CD4-positive, alpha-beta T cell (primary cell): ENCODE results near the gene VGLL3. TPM values are rescaled to one million over a fixed set of nuclear protein-coding genes. Genes with fewer than 3 reads are reported as not detected.

Experiments
- ATAC-seq: fragments of 200-7000 bp; cut with Tn5 transposase; one replicate; pipeline ENCODE4 v1.10.0; 2022; ENCODE audit warnings: mild to moderate bottlenecking; ENCODE audit not compliant: poor library complexity
- CTCF ChIA-PET: fragments of 350-600 bp; sonication (Branson Sonifier 250); formaldehyde crosslinking; loops from one replicate; lab custom pipeline; 2021; ENCODE audit warnings: antibody characterized with exemption, inconsistent platforms; lab: Charles Lee
- POLR2A ChIA-PET: fragments of 350-600 bp; sonication (Branson Sonifier 250); formaldehyde crosslinking; loops from one replicate; lab custom pipeline; 2021; ENCODE audit warnings: antibody characterized with exemption, inconsistent platforms; lab: Charles Lee
- DNase-seq, 14 experiments: peaks; one replicate each; pipeline ENCODE4 v3.0.0-alpha.2; 2013 to 2020; ENCODE audit warnings: mixed read lengths in 2 of 14
- H3K27ac ChIP-seq, 2 donors: one replicate each; pipeline versions ENCODE4 v1.5.1 to v1.7.0; 2013; ENCODE audit warnings: low read length in 2 of 2, low read depth in 1 of 2, mild to moderate bottlenecking in 1 of 2
- H3K27me3 ChIP-seq, 2 experiments: 1 replicate in 1 of 2; 2 replicates in 1 of 2; pipeline versions ENCODE4 v1.6.1 to v1.7.0; 2013; ENCODE audit warnings: low read length in 2 of 2, control low read depth in 1 of 2, mild to moderate bottlenecking in 1 of 2, moderate library complexity in 1 of 2; ENCODE audit not compliant: insufficient read depth in 2 of 2, control insufficient read depth in 1 of 2
- H3K36me3 ChIP-seq: one replicate; pipeline ENCODE4 v1.6.1; 2013; ENCODE audit warnings: low read length, control low read depth; ENCODE audit not compliant: insufficient read depth
- H3K4me1 ChIP-seq: one replicate; pipeline ENCODE4 v1.6.1; 2013; ENCODE audit warnings: low read length, control low read depth; ENCODE audit not compliant: insufficient read depth
- H3K4me3 ChIP-seq: one replicate; pipeline ENCODE4 v1.5.1; 2013; ENCODE audit warnings: mild to moderate bottlenecking, low read length, moderate library complexity
- H3K9me3 ChIP-seq, 2 experiments: 1 replicate in 1 of 2; 2 replicates in 1 of 2; pipeline versions ENCODE4 v1.6.1 to v1.7.0; 2013; ENCODE audit warnings: low read length in 2 of 2, mild to moderate bottlenecking in 2 of 2, control low read depth in 1 of 2, moderate library complexity in 1 of 2; ENCODE audit not compliant: control insufficient read depth in 1 of 2, insufficient read depth in 1 of 2
- H3K27ac Mint-ChIP-seq: one replicate; pipeline ENCODE4 v1.8.0; 2020; ENCODE audit warnings: mixed read lengths
- H3K27me3 Mint-ChIP-seq: one replicate; pipeline ENCODE4 v1.8.0; 2021; ENCODE audit warnings: mixed read lengths
- H3K36me3 Mint-ChIP-seq: one replicate; pipeline ENCODE4 v1.8.0; 2021; ENCODE audit warnings: low read depth, mixed read lengths
- H3K4me1 Mint-ChIP-seq: one replicate; pipeline ENCODE4 v1.8.0; 2021; ENCODE audit warnings: low read depth, mixed read lengths
- H3K4me3 Mint-ChIP-seq: one replicate; pipeline ENCODE4 v1.8.0; 2020; ENCODE audit warnings: mild to moderate bottlenecking, mixed read lengths
- H3K9me3 Mint-ChIP-seq: one replicate; pipeline ENCODE4 v1.8.0; 2020; ENCODE audit warnings: mixed read lengths
- intact Hi-C, 2 experiments: fragments of 100-400 bp; cut with DNase I in 1 of 2; cut with micrococcal nuclease in 1 of 2; formaldehyde crosslinking; loops; one replicate each; pipeline versions ENCODE4 v1.15.1 to v1.9.0; 2023 to 2025; cut with DNase I, micrococcal nuclease
- total RNA-seq, 174 experiments: library from RNA in 2 of 174; stranded (reverse) in 2 of 174; gene quantifications; one replicate each; pipeline ENCODE4 v1.2.3 and lab custom pipeline; 2021 to 2026
- TF ChIP-seq, protein P1 (sequence below): fragments of 200-600 bp; IDR thresholded peaks from one replicate; pipeline ENCODE4 v1.8.0; 2022; ENCODE audit warnings: antibody characterized with exemption, mild to moderate bottlenecking

VGLL3 gene
- total RNA-seq, 2 experiments from 2014 or later: not detected

- Mint-ChIP-seq H3K36me3 (no peaks in the 10 kb centered on the region), H3K4me3 (no peak overlapping the region), H3K4me1 (peaks cover 5% of the 10 kb centered on the region), H3K27me3 (peaks cover 44% of the 10 kb centered on the region), H3K9me3 (no peaks in the 10 kb centered on the region), H3K27ac (no peak overlapping the region)
- no peaks in the 10 kb centered on the region for H3K36me3 ChIP-seq
- DNase-seq (no peak), ATAC-seq (no peak)
- H3K27ac ChIP-seq: no peak overlapping the region
- POLR2A ChIA-PET: no interaction called here
- H3K4me3 ChIP-seq: no peak overlapping the region
- peaks cover 6 to 22% of the 10 kb centered on the region in 2 experiments for H3K27me3 ChIP-seq
- peaks cover 0 to 12% of the 10 kb centered on the region in 2 experiments for H3K9me3 ChIP-seq
- TF ChIP-seq, protein P1, sequence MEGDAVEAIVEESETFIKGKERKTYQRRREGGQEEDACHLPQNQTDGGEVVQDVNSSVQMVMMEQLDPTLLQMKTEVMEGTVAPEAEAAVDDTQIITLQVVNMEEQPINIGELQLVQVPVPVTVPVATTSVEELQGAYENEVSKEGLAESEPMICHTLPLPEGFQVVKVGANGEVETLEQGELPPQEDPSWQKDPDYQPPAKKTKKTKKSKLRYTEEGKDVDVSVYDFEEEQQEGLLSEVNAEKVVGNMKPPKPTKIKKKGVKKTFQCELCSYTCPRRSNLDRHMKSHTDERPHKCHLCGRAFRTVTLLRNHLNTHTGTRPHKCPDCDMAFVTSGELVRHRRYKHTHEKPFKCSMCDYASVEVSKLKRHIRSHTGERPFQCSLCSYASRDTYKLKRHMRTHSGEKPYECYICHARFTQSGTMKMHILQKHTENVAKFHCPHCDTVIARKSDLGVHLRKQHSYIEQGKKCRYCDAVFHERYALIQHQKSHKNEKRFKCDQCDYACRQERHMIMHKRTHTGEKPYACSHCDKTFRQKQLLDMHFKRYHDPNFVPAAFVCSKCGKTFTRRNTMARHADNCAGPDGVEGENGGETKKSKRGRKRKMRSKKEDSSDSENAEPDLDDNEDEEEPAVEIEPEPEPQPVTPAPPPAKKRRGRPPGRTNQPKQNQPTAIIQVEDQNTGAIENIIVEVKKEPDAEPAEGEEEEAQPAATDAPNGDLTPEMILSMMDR: no peak
- no peaks in the 10 kb centered on the region for H3K4me1 ChIP-seq
- intact Hi-C loops: no loop called here
- CTCF ChIA-PET: no interaction called here
These were observed 776 bp downstream of the VGLL3 start for GRCh38 chr3:86990012-86990733.

GRCh38 chr3:86989611-86990010 is 1.3 kb downstream of the VGLL3 start:
- peaks cover 0 to 12% of the 10 kb centered on the region in 2 experiments for H3K9me3 ChIP-seq
- Mint-ChIP-seq H3K4me1 (peaks cover 5% of the 10 kb centered on the region), H3K27ac (no peak overlapping the region), H3K9me3 (no peaks in the 10 kb centered on the region), H3K4me3 (no peak overlapping the region), H3K27me3 (peaks cover 44% of the 10 kb centered on the region), H3K36me3 (no peaks in the 10 kb centered on the region)
- intact Hi-C loops: no loop called here
- H3K36me3 ChIP-seq: no peaks in the 10 kb centered on the region
- ATAC-seq: no peak
- H3K27me3 ChIP-seq: peaks cover 6 to 22% of the 10 kb centered on the region in 2 experiments
- TF ChIP-seq, protein P1: no peak
- no peak overlapping the region for H3K27ac ChIP-seq
- ChIA-PET CTCF (no interaction called here), POLR2A (no interaction called here)
- no peak overlapping the region for H3K4me3 ChIP-seq
- no peak for DNase-seq
- H3K4me1 ChIP-seq: no peaks in the 10 kb centered on the region

DNA sequence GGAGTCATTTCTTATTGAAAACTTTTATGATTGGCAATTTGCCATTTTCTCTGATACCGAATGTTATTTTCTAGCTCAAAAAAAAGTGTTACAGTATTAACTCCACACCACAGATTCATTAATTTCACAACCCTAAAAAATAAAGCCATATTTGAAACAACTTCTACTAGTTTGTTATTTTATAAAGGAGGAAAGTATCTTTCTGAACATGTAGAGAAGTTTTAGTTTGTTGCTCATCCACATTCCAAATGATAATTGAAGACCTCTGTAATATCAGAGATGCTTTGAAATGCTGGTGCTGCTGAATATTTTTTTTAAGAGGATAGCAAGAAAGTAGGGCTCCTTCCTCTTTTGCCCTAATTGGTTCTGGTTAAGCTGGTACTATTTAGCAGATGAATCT is 1.9 kb downstream of the VGLL3 start:
- no peak overlapping the region for H3K27ac Mint-ChIP-seq
- Histone ChIP-seq H3K9me3 (peaks cover 0 to 12% of the 10 kb centered on the region in 2 experiments), H3K4me1 (no peaks in the 10 kb centered on the region), H3K27ac (no peak overlapping the region), H3K27me3 (peaks cover 6 to 22% of the 10 kb centered on the region in 2 experiments), H3K4me3 (no peak overlapping the region), H3K36me3 (no peaks in the 10 kb centered on the region)
- POLR2A ChIA-PET: no interaction called here
- H3K4me1 Mint-ChIP-seq: peaks cover 5% of the 10 kb centered on the region
- intact Hi-C loops: no loop called here
- H3K9me3 Mint-ChIP-seq: no peaks in the 10 kb centered on the region
- DNase-seq (no peak), ATAC-seq (no peak)
- CTCF ChIA-PET: no interaction called here
- H3K4me3 Mint-ChIP-seq: no peak overlapping the region
- TF ChIP-seq, protein P1: no peak
- H3K36me3 Mint-ChIP-seq: no peaks in the 10 kb centered on the region
- H3K27me3 Mint-ChIP-seq: peaks cover 43% of the 10 kb centered on the region
